Nucleus accumbens (tissue), 56 donors: Measurements from ENCODE around the gene SYMPK.

Source experiments
- DNase-seq, 56 donors: peaks; one replicate each; lab custom pipeline; 2025; lab: John Stamatoyannopoulos, UW

Gene SYMPK

GRCh38 chr19:45785781-45786532 lies 77.0 kb downstream of the SYMPK start:
- DNase-seq, result no peak

DNA sequence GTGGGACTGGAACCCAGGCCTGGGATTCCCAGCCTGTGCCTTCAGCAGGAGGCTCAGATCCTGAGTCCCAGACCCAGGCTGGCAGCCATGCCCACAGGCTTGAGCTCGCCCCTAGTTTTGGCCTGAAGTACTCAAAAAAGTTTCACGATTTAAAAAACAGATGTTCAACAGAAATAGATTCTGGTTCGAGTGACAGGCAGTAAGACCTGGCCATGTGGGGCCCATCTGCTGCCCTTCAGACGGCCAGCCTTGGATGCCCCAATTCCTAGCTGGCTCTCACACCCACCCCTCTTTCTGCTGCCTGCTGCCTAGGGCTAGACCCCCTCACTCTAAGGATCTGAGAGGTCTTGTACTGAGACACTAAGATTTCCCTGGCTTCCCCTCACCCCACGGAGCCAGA lies 77.8 kb downstream of the SYMPK start:
- DNase-seq, result no peak

DNA sequence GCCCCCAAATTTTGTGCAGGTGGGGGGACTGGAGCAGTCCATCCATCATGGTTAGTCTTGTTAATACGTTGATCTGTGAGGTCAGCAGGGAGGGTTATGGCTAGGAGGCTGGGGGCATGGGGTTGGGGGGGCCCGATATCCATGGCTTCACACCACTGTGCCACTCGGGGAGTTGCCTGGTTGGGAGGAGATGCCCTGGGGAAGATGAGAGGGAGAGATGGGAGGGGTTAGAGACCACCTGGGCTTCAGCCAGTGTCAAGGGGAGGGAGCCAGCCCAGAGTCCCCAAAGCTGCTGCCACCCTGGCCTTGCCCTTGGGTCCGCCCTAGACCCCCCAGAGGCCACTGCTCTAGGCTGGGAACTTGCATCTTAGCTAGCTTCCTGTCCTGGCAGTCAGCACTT lies 78.9 kb downstream of the SYMPK start:
- DNase-seq, result no peak

DNA sequence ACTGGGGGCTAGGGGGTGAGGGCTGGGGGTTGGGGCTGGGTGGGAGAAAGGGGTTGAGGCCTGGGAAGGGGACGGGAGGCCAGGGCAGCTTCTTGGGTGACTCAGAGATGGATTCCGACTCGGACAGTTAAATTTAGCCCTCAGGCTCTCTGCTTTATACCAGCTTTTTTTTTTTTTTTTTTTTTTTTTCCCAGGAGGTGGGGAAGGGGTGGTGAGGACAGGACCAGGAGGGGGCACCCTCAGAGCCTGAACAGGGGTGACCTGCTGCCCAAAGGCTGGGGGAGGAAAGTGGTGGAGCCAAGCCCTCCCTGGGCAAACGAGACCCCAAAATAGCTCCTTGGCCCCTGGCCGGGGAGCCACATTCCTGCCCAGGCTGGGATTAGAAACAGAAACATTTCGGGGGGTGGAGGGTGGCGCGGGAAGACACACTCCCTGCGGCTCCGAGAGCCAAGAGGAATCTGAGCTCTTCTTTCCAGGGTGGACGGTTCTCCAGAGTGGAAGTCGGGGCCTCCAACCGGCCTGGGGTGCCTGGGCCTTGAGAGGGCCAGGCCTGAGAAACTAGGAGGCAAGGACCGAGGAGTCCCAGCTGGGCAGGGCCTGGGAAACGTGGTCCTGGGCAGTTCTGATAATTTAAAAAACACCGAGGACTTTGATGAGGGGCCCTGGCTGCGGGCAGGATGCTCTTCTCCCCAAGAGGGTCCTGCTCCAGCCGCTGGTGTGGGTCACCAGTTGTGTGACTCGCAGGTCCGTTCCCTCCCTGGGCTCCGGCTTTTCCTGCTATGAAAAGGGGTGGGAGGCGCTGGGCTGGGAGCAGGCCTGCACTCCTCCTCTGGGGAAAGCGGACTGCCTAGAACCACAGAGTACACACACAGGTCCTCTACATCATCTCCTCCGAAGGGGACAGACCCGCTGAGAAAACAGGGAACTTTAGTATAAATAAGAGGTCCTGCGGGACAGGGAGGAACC lies 79.8 kb downstream of the SYMPK start:
- DNase-seq, result no peak

- peak in 11 of 56 donors; percentile 8 to 50 (median 22) for DNase-seq
Measured at GRCh38 chr19:45782162-45782691, 80.7 kb downstream of the SYMPK start, which contains the start of gene DMPK. Gene DMPK, minus strand, starts transcription at chr19:45782490. Its CDS starts 138 bp downstream, at chr19:45782352.

- peak in 4 of 56 donors; percentile 7 to 20 (median 13) for DNase-seq
Measured at GRCh38 chr19:45781214-45782161, 81.5 kb downstream of the SYMPK start.

DNA sequence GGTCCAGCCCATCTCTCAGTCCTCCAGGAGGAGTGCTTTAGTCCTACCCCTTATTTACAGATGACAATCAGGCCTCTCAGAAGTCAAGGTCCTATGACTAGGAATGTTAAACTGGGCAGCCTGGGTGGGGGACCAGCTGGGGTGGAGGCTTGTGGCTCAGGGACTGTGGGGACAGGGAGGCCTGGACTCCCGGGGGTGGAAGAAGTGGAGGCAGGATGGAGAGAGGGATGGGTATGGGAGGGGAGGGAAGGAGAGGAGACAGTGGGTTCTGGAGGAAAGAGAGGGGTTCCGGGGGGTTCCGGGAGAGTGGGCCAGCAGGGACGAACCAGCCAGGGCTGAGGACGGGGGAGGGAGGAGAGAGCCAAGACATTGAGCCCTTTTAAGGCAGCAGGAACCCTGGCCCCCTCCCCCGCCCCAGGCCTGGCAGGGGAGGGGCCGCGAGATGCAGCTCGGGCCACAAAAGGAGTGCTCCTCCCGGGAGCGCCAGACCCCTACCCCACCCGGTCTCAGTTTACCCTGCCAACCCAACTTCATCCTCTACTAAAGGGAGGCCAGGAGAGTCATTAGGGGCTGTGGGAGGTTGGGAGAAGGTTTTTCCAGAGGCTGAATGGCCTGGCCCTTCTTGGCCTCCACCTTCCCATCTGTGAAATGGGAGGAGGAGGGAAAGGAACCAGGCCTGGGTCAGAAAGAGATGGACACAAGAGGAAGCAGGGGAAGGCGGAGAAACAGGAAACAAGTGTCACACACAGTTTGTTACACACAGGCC lies 82.3 kb downstream of the SYMPK start:
- DNase-seq, result no peak

DNA sequence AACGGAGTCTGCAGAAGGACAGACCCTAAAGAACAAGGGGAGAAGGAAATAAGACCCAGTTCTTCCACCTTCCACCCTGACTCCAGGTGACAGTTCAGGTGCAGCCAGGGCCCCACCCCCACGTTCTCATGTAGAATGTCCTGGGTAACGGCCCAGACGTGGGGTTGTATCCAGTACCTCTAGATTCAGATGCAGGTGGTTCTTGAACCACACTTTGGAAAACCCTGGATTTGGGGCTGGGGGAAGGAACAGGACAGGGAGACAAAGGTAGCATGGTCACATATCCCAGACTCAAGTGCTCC lies 82.8 kb downstream of the SYMPK start:
- no peak for DNase-seq

- DNase-seq, result peak in 2 of 56 donors; percentile 27 to 32
Measured at GRCh38 chr19:45779231-45780145, 83.5 kb downstream of the SYMPK start.

- DNase-seq, result no peak
Measured at GRCh38 chr19:45778010-45778661, 84.8 kb downstream of the SYMPK start.

DNA sequence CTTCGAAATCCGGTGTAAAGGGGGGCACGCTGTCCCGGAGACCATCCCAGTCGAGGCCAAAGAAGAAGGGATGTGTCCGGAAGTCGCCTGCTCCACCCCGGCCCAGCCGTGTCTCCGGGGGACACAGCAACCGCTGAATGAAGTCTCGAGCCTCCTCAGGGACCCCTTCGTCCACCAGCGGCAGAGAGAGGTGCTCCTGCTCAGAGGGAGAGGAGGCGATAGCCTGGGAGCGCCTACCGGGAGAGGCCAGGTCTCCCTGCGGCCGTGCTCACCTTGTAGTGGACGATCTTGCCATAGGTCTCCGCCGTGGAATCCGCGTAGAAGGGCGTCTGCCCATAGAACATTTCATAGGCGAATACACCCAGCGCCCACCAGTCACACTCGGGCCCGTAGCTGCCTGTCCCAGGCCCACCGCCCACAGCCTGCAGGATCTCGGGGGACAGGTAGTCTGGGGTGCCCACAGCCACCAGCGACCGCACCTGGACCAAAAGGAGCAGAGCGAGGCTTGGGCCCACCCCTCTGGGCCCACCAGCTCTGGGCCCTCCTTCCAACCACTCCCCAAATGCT lies 85.5 kb downstream of the SYMPK start:
- no peak for DNase-seq

DNA sequence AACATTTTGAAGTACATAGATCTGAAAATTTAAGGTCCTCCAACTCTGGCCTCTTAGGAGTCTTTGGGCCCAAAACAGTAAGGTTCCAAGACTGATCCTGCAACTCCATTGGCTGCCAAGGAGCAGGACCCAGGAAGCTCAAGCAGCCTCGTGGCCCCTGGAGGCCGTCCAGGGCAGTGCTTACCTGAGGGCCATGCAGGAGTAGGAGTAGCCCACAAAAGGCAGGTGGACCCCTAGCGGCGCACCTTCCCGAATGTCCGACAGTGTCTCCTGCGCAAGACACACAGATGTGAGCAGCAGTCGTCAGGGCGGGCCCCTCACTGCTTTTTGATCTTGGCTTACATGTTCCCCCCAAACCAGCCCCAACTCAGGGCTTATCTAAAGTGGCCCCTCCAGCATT lies 88.2 kb downstream of the SYMPK start:
- DNase-seq, result no peak

DNA sequence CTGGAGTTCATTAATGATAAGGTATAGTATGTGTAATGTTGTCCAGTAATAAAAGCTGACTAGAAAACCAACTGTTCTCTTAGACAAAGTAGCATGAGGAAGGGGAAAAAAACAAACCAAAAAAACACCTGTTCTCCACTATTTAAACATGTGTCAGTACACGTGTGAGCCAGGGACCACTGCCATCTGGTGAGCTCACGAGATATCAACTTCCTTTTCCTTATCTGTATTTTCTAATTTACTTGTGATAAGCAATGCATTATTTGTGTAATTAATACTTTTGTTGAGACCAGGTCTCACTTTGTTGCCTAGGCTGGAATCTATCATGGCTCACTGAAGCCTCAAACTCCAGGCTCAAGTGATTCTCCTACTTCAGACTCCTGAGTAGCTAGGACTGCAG lies 89.6 kb downstream of the SYMPK start:
- DNase-seq, result no peak

DNA sequence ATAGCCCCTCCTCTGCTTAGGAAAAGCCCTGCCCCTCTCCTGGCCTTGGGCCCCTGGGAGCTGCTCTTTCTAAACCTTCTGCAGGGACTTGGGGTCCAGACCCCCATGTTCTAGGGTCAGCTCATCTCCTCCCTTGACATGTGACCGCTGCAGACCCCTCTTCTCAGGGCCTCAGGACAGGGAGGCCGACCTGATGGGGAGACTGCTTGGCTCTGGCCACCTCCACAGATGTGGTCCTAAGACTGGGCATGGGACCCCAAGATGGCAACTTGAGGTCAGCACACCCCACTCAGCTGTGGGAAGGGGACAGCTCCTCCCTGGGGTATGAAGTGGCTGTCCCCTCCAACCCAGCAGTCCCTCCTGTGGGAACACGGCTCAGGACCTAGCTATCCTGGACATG lies 90.0 kb downstream of the SYMPK start:
- no peak for DNase-seq

GRCh38 chr19:45772130-45772840 lies 90.7 kb downstream of the SYMPK start:
- DNase-seq, result no peak

DNA sequence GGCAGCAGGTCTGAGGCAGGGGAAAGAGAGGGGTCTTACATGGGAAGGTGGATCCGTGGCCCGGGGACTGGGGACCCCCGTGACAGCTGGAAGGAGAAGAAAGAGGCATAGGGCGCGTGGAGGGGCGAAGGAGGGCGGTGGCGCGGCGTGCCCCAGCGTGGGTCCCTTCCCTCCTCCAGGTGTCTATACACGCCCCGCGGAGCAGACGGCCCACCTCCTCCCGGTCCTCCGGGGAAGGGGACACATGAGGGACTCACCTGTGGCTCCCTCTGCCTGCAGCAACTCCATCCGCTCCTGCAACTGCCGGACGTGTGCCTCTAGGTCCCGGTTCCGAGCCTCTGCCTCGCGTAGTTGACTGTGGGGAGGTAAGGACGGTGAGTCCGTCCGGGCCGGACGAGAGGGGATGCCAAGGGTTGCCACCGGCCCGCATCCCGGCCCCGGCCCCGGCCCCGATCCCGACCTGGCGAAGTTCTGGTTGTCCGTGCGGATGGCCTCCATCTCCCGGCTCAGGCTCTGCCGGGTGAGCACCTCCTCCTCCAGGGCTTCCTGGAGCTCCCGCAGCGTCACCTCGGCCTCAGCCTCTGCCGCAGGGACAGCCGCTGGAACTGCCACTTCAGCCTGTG lies 91.5 kb downstream of the SYMPK start:
- DNase-seq, result peak in 1 of 56 donors; percentile 26
